GM23248 (cell line): Measurements from ENCODE around the gene KIF3A. TPM values are rescaled to one million over a fixed set of nuclear protein-coding genes. Genes with fewer than 3 reads are reported as not detected.

Source experiments
- DNase-seq: peaks from one replicate; pipeline ENCODE4 v3.0.0-alpha.2; 2015
- H2AFZ ChIP-seq: fragments of 200-600 bp; sonication (generic); 2 replicates; pipeline ENCODE4 v1.6.1; 2016; ENCODE audit warnings: antibody characterized with exemption
- H3F3A ChIP-seq: fragments of 200-600 bp; sonication (generic); 2 replicates; pipeline ENCODE4 v1.6.1; 2016; ENCODE audit warnings: mild to moderate bottlenecking, antibody characterized with exemption, mixed run types; ENCODE audit not compliant: insufficient read depth
- H3K27ac ChIP-seq: fragments of 200-600 bp; sonication (generic); 2 replicates; pipeline ENCODE4 v1.5.1; 2016; ENCODE audit warnings: mild to moderate bottlenecking
- H3K27me3 ChIP-seq: fragments of 200-600 bp; sonication (generic); replicated peaks from 2 replicates; pipeline ENCODE4 v1.6.1; 2016; ENCODE audit warnings: mild to moderate bottlenecking; ENCODE audit not compliant: insufficient read depth
- H3K36me3 ChIP-seq: fragments of 200-600 bp; sonication (generic); 2 replicates; pipeline ENCODE4 v1.6.1; 2016; ENCODE audit warnings: low read depth, mild to moderate bottlenecking
- H3K4me1 ChIP-seq: fragments of 200-600 bp; sonication (generic); 2 replicates; pipeline ENCODE4 v1.6.1; 2016; ENCODE audit warnings: mild to moderate bottlenecking; ENCODE audit not compliant: insufficient read depth
- H3K4me2 ChIP-seq: fragments of 200-600 bp; sonication (generic); one replicate; pipeline ENCODE4 v1.6.1; 2016; ENCODE audit warnings: mild to moderate bottlenecking; ENCODE audit not compliant: unreplicated experiment
- H3K4me3 ChIP-seq: fragments of 200-600 bp; sonication (generic); 2 replicates; pipeline ENCODE4 v1.5.1; 2016; ENCODE audit warnings: mild to moderate bottlenecking
- H3K79me2 ChIP-seq: fragments of 200-600 bp; sonication (generic); 2 replicates; pipeline ENCODE4 v1.6.1; 2016; ENCODE audit warnings: mild to moderate bottlenecking; ENCODE audit not compliant: insufficient read depth
- H3K9ac ChIP-seq: fragments of 200-600 bp; sonication (generic); 2 replicates; pipeline ENCODE4 v1.6.1; 2016; ENCODE audit warnings: mild to moderate bottlenecking
- H3K9me2 ChIP-seq: fragments of 200-600 bp; sonication (generic); 2 replicates; pipeline ENCODE4 v1.6.1; 2016; ENCODE audit warnings: mixed run types, mild to moderate bottlenecking, moderate library complexity; ENCODE audit not compliant: insufficient read depth
- H3K9me3 ChIP-seq: fragments of 200-600 bp; sonication (generic); one replicate; pipeline ENCODE4 v1.6.1; 2017; ENCODE audit warnings: low read depth
- H4K20me1 ChIP-seq: fragments of 200-600 bp; sonication (generic); 2 replicates; pipeline ENCODE4 v1.6.0; 2016; ENCODE audit not compliant: insufficient read depth
- EZH2 ChIP-seq: fragments of 200-600 bp; sonication (generic); IDR thresholded peaks from 2 replicates; pipeline ENCODE4 v1.6.1; 2018; ENCODE audit warnings: antibody characterized with exemption, mild to moderate bottlenecking; ENCODE audit not compliant: insufficient read depth, poor library complexity, severe bottlenecking
- EZH2phosphoT487 ChIP-seq: fragments of 200-600 bp; sonication (generic); IDR thresholded peaks from 2 replicates; pipeline ENCODE4 v1.6.1; 2018; ENCODE audit warnings: antibody characterized with exemption, moderate library complexity, mild to moderate bottlenecking, low read depth; ENCODE audit not compliant: insufficient read depth
- WGBS, 2 experiments: methylation state at CpG; one replicate each; pipeline ENCODE4 v1.1.6; 2015 to 2017; ENCODE audit warnings: low lambda C conversion rate in 2 of 2, low coverage in 1 of 2; ENCODE audit errors: missing lambda C conversion rate in 2 of 2; 5-methylcytosine and 5-hydroxymethylcytosine counted together
- in situ Hi-C: fragments of 300-500 bp; cut with MboI; formaldehyde crosslinking; loops from 2 replicates; pipeline ENCODE4 v1.15.0; 2020
- polyA plus RNA-seq: library from polyadenylated mRNA; unstranded; fragments of >200 nt; fragmentation: Nextera tagmentation; extraction: Ambion mirVana; gene quantifications from 2 replicates; pipeline ENCODE4 v1.2.1, GENCODE V29; 2016
- total RNA-seq: library from RNA; depleted of rRNA; stranded (reverse); fragments of >200 nt; shearing (Covaris generic); gene quantifications from 2 replicates; pipeline ENCODE4 v1.2.3, GENCODE V29; 2014

The KIF3A gene
- total and polyA plus RNA-seq, 2 experiments from 2014 or later, result 6.8 to 18.8 TPM

- 0 out of 2 replicates have a peak overlapping the region, but pooled peaks have one; percentile 53 for H3K4me3 ChIP-seq
These were observed 10.5 kb upstream of the KIF3A start for GRCh38 chr5:132747616-132748440.

GRCh38 chr5:132746954-132747615, 9.7 kb upstream of the KIF3A start, which contains the start of gene CCNI2:
CCNI2 (plus strand) TSS chr5:132747426; CDS start chr5:132747496, 70 bp downstream.
- in situ Hi-C loops, result no loop called here
- WGBS, 2 experiments, result 2 to 4% methylated on average over 19 to 35 of the region's 59 CpGs
- Histone ChIP-seq H3F3A (peaks cover 10% of the 10 kb centered on the region; the same call in 1 of the 2 replicates), H3K9me2 (no peaks in the 10 kb centered on the region), H3K4me2 (peak within 1 kb of the TSS; percentile 45), H3K79me2 (no peaks in the 10 kb centered on the region), H3K4me1 (peaks cover 8% of the 10 kb centered on the region; the same call in 1 of the 2 replicates), H4K20me1 (no peaks in the 10 kb centered on the region), H3K9ac (no peak within 1 kb of the TSS), H3K36me3 (no peaks in the 10 kb centered on the region), H3K4me3 (peak within 1 kb of the TSS; percentile 53), H3K27me3 (peaks cover 25% of the 10 kb centered on the region), H3K9me3 (no peaks in the 10 kb centered on the region), H2AFZ (peak within 1 kb of the TSS; percentile 60), H3K27ac (no peak within 1 kb of the TSS)
- peak; percentile 93 for TF ChIP-seq EZH2
- TF ChIP-seq EZH2phosphoT487, result no peak
- peak; percentile 56 for DNase-seq

More at GRCh38 chr5:132747616-132748440, 10.5 kb upstream of the KIF3A start:
- H3K27ac ChIP-seq, result no peak overlapping the region
- H3K4me1 ChIP-seq, result peaks cover 8% of the 10 kb centered on the region; the same call in 1 of the 2 replicates
- TF ChIP-seq EZH2, result no peak
- no peak for TF ChIP-seq EZH2phosphoT487
- H3K9me2 ChIP-seq, result no peaks in the 10 kb centered on the region
- peaks cover 25% of the 10 kb centered on the region for H3K27me3 ChIP-seq
- H3K36me3 ChIP-seq, result no peaks in the 10 kb centered on the region
- H3K9me3 ChIP-seq, result no peaks in the 10 kb centered on the region
- no peak overlapping the region for H3K9ac ChIP-seq
- in situ Hi-C loops, result no loop called here
- no peak for DNase-seq
- H2AFZ ChIP-seq, result peak overlapping the region; percentile 60; the same call in 1 of the 2 replicates
- 36 to 55% methylated on average over 50 to 68 of the region's 76 CpGs for WGBS, 2 experiments
- no peak overlapping the region for H3K4me2 ChIP-seq
- no peaks in the 10 kb centered on the region for H4K20me1 ChIP-seq
- no peaks in the 10 kb centered on the region for H3K79me2 ChIP-seq
- H3F3A ChIP-seq, result peaks cover 10% of the 10 kb centered on the region; the same call in 1 of the 2 replicates

- no peaks in the 10 kb centered on the region for H3K9me3 ChIP-seq
- no peaks in the 10 kb centered on the region for H4K20me1 ChIP-seq
- no peak for DNase-seq
- in situ Hi-C loops, result no loop called here
- peaks cover 8% of the 10 kb centered on the region; the same call in 1 of the 2 replicates for H3F3A ChIP-seq
- peaks cover 25% of the 10 kb centered on the region for H3K27me3 ChIP-seq
- H3K9ac ChIP-seq, result no peak overlapping the region
- peak overlapping the region; percentile 53; the same call in 1 of the 2 replicates for H3K4me3 ChIP-seq
- TF ChIP-seq EZH2phosphoT487 (no peak), EZH2 (no peak)
- WGBS, 2 experiments, result 13 to 15% methylated on average over 3 of the region's 3 CpGs
- peak overlapping the region; percentile 45 for H3K4me2 ChIP-seq
- H3K79me2 ChIP-seq, result no peaks in the 10 kb centered on the region
- no peaks in the 10 kb centered on the region for H3K36me3 ChIP-seq
- peaks cover 6% of the 10 kb centered on the region; the same call in 1 of the 2 replicates for H3K4me1 ChIP-seq
- H3K27ac ChIP-seq, result no peak overlapping the region
- H3K9me2 ChIP-seq, result no peaks in the 10 kb centered on the region
- peak overlapping the region; percentile 60; the same call in 1 of the 2 replicates for H2AFZ ChIP-seq
These were observed 9.2 kb upstream of the KIF3A start for GRCh38 chr5:132746592-132746953.

- no peak overlapping the region for H3K4me3 ChIP-seq
- DNase-seq, result no peak
- H3K9ac ChIP-seq, result no peak overlapping the region
- no peaks in the 10 kb centered on the region for H3K36me3 ChIP-seq
- H3K27ac ChIP-seq, result no peak overlapping the region
- no peak overlapping the region for H3K4me2 ChIP-seq
- WGBS, 2 experiments, result 69 to 76% methylated on average over 2 of the region's 2 CpGs
- H3K27me3 ChIP-seq, result peaks cover 25% of the 10 kb centered on the region
- H3K4me1 ChIP-seq, result no peaks in the 10 kb centered on the region
- H3K79me2 ChIP-seq, result no peaks in the 10 kb centered on the region
- no peaks in the 10 kb centered on the region for H3K9me2 ChIP-seq
- TF ChIP-seq EZH2phosphoT487, result no peak
- no peak for TF ChIP-seq EZH2
- H2AFZ ChIP-seq, result no peak overlapping the region
- no peaks in the 10 kb centered on the region for H4K20me1 ChIP-seq
- no peaks in the 10 kb centered on the region for H3K9me3 ChIP-seq
- no peaks in the 10 kb centered on the region for H3F3A ChIP-seq
- in situ Hi-C loops, result no loop called here
These were observed 7.3 kb upstream of the KIF3A start for GRCh38 chr5:132744659-132745058.
